ENCODE results near the gene PLA2G4B. TPM values are rescaled to one million over a fixed set of nuclear protein-coding genes. Genes with fewer than 3 reads are reported as not detected.

Gene PLA2G4B
- polyA plus RNA-seq, 3 donors: 6.3 to 9.6 (median 7.3) TPM

DNA sequence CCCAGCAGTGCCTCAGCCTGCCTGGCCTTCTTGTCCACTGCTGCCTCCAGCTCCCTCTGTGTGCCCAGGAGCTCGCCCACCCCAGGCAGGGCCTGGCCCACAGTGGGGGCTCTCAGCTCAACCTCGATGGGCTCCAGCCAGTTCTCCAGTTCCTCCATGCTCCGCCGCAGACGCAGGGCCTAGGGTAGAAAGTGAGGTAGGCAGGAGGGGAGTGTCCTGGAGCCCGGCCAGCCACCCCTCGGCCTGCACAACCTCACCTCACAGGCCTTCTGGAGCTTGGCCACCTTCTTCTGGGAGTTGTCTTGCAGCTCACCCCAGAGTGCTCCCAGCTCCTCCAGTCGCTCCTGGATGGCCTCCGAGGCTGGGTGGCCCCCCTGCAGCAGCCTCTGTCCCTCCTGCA is 18.7 kb downstream of the PLA2G4B start:
- WGBS, 3 donors: 87 to 95% (median 88%) methylated on average over 9 of the region's 9 CpGs
- H3K27ac ChIP-seq (ENCODE audit: low read depth, low read length): no peak overlapping the region

DNA sequence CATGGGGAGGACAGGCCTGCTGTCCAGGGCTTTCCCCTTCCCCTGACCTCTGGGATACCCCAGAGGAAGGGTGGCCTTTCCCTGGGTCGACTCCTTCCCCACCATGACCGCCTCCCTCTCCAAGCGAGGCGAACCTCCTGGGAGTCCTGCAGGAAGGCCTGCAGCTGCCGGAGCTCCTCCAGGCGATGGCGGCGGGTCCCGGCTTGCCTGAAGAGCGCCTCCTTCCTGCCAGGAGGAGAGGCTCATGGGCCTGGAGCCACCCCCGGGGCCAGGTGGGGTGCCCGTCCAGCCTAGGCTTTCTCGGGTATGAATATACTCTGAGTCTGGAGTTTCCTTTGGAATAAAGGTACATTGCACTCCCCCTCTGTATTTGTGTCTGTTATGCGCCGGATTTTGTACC is 20.1 kb downstream of the PLA2G4B start:
- no peak overlapping the region for H3K27ac ChIP-seq (ENCODE audit: low read depth, low read length)
- 85 to 88% (median 87%) methylated on average over 10 to 15 of the region's 15 CpGs for WGBS, 3 donors

DNA sequence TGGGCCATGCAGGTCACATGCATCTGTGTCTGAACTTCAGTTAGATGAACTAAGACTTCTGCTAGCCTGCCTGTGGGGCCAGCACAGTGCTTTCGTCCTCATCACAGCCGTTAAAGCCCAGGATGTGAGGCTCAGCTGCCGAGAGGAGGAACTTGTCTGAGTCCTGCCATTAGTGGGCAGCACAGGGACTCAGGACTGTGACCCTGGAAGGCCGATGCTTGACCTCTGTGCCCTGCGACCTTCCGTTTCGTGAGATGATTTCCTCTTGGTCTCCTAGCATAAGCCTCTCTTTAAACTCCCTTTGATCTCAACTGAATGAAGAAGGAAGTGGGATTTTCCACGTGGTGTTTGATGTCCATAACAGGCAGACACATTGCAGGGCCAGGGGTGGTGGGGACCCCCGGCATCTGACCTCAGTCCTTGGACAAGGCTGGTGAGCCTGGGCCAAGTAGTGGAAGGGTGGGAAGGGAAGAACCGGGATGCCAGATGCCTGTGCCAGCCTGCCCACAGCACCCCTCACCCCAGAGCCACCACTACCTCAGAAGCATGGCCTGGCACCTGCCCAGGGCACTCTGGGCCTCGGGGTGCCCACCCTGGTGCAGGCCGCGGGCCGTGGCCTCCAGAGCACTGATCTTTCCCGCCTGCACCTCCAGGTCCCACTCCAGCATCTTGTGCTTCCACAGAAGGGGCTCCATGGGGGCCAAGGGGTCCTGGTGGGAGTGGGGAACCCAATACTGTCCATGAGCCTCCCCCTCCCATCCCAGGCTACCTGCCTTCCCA is 21.6 kb downstream of the PLA2G4B start:
- H3K27ac ChIP-seq (ENCODE audit: low read depth, low read length): no peak overlapping the region
- WGBS, 3 donors: 56 to 68% (median 58%) methylated on average over 13 to 15 of the region's 15 CpGs

DNA sequence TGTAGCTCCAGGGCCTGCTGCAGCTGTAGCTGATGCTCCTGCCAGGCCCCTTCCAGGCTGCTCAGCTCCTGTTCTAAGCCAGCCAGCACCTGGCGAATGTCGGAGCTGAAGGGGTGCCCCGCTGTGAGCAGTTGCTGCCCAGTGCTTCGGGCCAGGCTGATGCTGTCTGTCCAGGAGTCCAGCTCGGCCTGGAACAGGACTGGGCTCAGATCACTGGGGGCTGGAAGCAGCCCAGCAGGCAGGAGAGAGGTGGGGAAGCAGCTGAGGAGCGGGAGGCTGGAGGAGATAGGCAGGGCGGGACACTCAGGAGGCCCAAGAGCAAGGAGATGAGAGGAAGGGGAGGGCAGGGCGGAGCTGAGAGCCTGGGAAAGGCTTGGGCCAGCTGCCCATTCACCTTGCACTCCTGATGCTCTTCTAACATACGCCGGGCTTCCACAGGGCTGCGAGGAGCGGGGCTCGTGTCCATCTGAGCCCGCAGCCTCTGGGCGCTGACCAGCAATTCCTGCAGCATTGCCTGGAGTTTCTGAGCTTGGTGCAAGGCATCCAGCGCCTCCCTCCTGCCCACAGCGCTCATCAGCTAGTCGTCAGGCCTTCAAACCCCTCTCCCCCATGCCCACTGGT is 23.2 kb downstream of the PLA2G4B start:
- no peak overlapping the region for H3K27ac ChIP-seq (ENCODE audit: low read depth, low read length)
- WGBS, 3 donors: 90 to 93% (median 93%) methylated on average over 18 of the region's 18 CpGs

DNA sequence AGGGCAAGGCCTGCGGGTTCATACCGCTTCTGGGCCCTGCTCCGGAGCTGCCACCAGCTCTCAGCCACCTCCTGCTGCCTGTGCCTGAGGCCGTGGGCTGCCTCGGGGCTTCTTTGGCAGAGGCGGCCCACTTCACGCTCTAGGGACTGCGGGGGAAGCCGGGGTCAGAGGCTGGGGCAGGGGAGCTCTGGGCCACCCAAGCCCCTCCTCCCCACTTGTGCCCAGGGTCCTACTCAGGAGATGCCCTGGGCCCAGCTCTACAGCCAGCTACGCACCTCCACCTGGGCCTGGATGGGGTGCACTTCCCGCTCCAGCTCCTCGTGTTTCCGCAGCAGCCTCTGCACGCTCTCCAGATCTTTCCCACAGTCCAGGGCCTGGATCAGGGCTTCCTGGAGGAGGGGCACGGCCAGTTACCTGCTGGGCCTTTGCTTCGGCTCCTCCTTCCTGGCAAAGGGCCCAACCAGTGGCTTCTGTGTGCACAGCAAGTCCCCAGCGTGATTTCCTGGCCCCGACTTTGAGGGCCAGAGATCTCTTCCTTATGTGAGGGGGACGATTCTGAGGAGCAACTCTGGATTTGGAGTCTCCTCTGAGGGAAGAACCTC is 24.0 kb downstream of the PLA2G4B start:
- H3K27ac ChIP-seq (ENCODE audit: low read depth, low read length): no peak overlapping the region
- 68 to 80% (median 75%) methylated on average over 13 to 19 of the region's 19 CpGs for WGBS, 3 donors

DNA sequence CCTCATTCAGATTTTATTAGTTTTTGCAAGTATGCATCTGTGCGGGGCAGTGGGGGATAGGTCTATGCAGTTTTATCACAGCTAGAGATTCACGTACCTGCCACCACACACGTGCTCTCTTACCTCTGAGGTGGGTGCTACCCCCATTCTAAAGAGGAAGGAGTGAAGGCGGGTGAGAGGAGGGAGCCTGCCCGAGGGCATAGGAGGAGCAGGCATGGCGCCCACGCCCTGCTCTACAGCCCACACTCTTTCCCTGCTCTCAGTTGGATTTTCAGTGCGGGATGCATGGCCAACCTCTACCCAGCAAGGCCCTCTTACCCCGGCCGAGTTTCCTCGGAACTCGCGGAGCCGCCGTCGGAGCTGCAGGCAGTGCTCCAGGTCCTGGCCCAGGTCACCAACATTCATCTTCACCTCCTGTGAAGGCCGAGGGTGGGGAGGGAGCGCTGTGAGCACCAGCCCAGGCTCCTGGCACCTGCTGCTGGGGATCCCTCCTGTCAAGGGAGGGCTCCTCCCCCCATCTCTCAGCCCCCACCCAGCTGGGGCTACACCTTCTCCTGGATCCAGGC is 26.9 kb downstream of the PLA2G4B start:
- no peak overlapping the region for H3K27ac ChIP-seq (ENCODE audit: low read depth, low read length)
- WGBS, 3 donors: 80 to 89% (median 84%) methylated on average over 18 of the region's 18 CpGs

DNA sequence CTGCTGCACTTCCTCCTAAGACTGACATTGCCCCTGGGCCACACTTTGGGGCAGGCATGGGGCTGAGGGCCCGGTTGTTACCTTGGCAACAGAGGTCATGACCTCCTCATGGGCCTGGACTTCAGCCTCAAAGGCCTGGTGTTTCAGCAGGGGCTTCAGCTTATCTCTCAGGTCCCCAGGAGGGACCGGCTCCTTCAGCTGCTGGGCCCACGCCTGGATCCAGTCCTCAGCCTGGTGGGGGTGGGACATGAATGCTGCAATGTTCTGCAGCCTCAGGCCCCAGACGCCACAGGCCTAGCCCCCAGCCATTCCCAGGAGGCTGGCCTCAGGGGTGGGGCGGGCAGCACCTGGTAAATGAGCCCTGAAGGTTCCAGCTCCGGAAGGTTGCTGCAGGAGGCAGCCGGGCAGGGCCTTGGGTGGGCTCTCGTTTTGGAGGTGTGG is 27.6 kb downstream of the PLA2G4B start:
- WGBS, 3 donors: 83 to 85% (median 84%) methylated on average over 7 to 8 of the region's 8 CpGs
- no peak overlapping the region for H3K27ac ChIP-seq (ENCODE audit: low read depth, low read length)

DNA sequence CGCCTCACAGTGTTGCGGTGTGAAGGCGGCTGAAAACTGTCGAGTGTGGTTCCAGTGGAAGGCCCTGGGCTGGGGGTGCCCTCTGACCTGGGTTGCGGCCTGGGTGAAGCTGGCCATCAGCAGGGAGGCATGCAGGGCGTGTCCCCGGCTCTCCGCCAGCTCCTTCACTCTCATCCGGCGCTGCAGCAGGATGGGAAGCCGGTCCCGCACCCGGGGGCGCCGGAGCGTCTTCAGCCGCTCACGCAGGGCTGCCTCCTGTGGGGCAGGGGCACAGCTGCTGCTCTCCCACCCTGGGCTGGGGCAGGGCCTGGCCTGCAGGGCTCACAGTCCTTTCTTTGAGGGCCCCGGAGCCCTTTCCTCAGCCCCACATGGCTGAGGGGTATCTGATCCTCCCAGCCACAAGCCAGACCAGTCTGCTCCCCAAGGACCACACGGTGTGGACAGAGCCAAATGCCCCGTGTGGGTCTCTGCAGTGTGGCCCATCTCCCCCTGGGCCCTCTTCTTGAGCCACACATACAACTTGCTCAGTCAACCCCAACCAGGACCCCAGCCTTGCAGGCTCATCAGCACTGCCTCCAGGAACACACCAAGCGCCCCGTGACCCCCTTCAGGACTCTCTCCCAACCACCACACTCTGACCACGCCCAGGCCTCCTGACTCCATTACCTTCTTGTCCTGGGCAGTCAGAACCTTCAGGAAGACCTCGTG is 28.4 kb downstream of the PLA2G4B start:
- WGBS, 3 donors: 88 to 89% (median 89%) methylated on average over 24 to 25 of the region's 25 CpGs
- H3K27ac ChIP-seq (ENCODE audit: low read depth, low read length): no peak overlapping the region

DNA sequence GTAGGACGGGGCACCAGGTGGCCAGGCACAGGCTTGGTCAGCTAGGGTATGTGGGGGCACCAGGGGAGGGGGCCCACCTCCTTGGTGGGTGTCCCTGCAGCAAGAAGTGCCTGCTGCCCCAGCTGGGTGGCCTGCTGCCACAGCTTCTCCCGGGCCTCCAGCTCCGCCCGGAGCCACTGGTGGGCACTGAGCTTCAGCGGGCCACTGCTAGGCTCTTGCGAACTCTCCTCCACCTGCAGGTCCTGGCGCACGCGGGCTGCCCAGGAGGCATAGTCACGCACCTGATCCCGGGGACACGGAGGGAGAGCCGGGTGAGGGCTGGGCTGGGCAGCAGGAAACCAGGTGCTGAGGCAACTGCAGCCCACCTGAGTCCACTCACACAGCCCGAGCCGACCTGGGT is 29.7 kb downstream of the PLA2G4B start:
- no peak overlapping the region for H3K27ac ChIP-seq (ENCODE audit: low read depth, low read length)
- WGBS, 3 donors: 95 to 96% (median 95%) methylated on average over 15 of the region's 15 CpGs

DNA sequence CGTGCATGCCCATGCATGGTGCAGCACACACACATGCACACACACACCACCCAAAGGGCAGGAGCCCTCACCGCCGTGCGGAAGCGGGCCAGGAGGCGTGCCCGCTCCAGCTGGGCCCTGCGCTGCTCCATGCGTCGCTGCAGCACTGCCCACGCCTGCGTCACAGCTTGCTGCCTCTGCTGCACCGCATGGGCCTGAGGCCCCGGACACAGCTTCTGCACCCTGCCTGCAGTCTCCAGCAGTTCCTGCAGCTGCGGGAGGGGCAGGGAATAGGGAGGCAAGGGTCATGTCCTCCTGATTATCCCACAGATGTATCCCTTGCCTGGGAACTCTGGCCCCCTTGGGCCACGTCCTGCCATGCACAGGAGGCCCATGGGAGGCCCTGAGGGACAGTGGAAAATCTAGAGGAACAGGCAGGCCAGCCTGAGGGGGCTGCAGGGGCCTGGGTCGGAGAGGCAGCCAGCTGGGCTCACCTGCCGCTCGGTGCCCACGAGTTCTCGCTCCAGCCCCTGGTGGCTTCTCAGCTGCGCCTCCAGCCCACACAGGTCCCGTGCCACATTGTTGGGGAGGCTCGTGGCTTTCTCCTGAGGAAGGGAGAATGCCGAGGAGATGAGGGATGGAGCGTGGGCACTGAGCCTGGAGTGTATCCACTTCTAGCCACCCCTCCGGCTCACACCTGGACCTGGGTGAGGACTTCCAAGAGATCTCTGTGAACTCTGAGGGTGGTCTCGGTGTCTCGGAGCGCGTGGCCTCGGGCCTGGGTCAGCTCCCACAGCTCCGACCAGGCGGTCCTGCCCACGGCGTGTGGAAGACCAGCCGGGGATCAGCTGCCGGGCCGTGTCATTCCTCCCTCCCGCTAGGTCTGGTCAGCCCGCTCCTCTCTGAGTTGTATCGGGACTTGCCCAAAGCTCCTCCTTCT is 31.4 kb downstream of the PLA2G4B start:
- no peak overlapping the region for H3K27ac ChIP-seq (ENCODE audit: low read depth, low read length)
- whole genome bisulfite sequencing, 3 donors: 84 to 93% (median 86%) methylated on average over 42 of the region's 42 CpGs

DNA sequence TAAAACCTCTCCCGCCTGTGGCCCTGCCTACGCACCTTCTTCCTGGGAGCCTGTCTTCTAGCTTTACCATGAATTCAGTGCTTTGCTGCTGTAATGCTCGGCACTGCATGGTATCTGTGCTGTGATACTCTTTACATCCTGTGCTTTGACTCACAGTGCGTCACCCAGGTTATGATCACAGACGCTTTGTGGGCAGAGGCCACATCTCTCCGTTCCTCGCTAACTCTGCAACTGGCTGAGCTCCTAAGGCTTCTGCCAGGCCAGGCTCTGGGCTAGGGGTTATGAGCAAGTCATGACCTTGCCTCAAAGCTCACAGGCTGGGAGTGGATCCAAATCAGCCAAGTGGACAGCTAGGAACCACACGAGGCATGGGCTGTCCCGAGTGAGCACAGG is 32.0 kb downstream of the PLA2G4B start:
- no peak overlapping the region for H3K27ac ChIP-seq (ENCODE audit: low read depth, low read length)
- 69 to 74% (median 74%) methylated on average over 9 of the region's 9 CpGs for WGBS, 3 donors

DNA sequence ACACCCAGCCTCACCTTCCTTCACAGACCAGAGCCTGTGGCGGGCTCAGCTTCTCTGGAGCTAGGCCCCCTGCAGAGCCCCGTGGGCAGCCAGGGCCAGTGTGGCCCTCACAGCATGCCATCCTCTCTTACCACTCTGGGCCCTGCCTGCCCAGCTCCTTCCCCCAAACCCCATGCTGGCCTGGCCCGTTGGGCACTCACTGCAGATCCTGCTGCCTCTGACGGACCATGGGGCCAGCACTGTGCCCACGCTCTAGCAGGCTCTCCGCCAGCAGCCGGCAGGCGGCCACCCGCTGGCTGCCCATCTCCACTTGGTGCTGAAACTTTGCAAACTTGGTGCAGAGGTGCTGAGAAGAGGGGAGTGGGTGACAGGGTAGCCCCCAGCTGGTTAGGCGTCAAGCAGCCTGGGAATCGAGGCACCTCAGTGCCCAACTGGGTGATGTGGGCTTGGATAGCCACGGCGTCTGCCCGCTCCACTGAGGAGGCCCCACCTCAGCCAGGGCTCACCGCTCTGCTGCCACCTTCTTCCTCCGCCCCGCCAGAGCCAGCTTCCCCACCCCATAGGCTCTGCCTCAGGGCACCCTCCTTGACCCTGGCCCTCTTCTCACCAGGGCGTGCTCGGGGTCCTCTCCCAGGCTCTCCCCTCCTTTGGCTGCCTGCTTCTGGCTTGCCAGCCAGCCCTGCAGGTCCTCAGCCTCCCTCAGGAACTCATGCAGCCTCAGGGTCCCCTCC is 32.7 kb downstream of the PLA2G4B start:
- H3K27ac ChIP-seq (ENCODE audit: low read depth, low read length): no peak overlapping the region
- WGBS, 3 donors: 91 to 96% (median 93%) methylated on average over 16 to 19 of the region's 19 CpGs

DNA sequence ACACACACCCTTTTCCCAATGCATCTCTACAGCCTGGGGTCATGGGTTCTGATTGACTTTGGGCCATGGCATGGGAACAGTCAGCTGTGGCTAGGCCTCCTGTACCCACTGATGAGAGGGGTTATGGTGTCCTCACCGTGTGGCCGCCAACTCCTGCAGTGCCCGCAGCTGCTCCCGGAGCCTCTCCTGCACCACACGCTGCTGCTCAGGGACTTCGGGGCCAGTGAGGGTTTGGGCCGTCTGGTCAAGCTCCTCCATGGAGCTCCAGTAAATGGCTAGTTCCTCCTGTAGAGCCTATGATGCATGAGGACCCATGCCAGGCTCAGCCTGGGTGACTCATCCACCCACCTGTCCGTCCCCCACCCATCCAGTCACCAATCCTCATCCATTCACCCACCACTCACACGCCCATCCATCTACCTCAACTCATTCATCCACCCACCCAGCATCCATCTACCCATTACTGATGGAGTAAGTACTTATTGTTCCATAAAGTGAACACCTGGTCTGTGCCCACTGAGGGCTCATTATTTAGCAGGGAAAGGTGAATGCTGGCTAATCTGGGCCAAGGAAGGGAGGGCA is 33.6 kb downstream of the PLA2G4B start:
- no peak overlapping the region for H3K27ac ChIP-seq (ENCODE audit: low read depth, low read length)
- WGBS, 3 donors: 94 to 99% (median 94%) methylated on average over 9 of the region's 9 CpGs

DNA sequence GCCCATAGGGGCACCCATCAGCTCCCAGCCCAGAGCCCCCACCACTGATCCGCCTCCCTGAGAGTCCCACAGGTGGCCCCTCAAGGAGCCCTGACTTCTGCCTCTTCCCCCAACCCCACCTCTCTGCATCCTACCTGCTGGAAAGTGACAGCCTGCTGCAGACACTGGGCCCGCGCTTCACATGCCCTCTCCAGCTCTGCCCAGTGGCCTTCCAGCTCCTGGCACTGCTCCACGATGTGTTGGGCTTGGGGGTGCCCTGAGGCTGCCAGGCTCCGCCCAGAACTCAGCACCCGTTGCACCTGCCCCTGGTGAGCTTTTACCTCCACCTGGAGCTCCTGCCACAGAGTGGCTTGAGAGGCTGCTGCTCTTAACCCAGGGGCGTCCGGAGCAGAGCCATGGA is 35.1 kb downstream of the PLA2G4B start:
- no peak overlapping the region for H3K27ac ChIP-seq (ENCODE audit: low read depth, low read length)
- WGBS, 3 donors: 84 to 93% (median 91%) methylated on average over 8 of the region's 8 CpGs

DNA sequence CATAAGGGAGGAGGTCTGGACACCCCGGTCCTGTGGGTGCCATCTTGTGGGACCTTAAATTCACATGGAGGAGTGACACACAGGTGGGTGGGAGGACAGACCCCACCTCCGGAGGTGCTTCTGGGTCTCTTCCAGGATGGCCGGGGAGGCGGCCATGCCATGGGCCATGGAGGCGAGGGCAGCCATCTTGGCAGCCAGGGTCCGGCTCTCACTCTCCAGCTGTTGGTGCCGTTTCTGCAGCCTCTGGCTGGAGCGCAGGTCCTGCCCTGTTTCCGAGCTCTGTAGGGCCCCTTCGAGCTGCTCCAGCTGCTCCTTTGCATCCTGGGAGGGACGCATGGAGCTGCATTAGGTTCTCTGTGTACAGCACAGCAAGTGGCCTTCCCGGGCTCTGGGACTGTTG is 36.1 kb downstream of the PLA2G4B start:
- WGBS, 3 donors: 90 to 96% (median 95%) methylated on average over 10 to 12 of the region's 12 CpGs

DNA sequence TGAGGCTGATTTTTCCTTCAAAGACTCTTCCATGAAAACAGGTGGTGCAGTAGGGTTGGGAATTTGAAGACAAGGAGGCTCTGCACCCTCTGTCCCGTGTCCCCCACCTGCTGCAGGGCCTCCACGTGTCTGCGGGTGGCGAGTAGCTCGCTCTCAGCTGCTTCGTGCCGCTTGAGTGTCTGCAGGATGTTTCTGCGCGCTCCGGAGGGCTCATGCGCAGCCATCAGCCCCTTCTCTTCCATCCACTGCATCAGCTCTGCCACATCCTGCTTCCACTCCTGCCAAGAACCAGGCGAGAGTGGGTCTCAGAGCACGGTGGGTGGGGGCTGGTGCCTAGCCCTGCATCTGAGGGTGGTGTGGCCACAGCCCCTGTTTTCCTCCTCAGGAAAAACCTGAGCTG is 37.4 kb downstream of the PLA2G4B start:
- WGBS, 3 donors: 83 to 87% (median 83%) methylated on average over 13 of the region's 13 CpGs

More for the DNA sequence above, 36.1 kb downstream of the PLA2G4B start:
- no peak overlapping the region for H3K27ac ChIP-seq (ENCODE audit: low read depth, low read length)

DNA sequence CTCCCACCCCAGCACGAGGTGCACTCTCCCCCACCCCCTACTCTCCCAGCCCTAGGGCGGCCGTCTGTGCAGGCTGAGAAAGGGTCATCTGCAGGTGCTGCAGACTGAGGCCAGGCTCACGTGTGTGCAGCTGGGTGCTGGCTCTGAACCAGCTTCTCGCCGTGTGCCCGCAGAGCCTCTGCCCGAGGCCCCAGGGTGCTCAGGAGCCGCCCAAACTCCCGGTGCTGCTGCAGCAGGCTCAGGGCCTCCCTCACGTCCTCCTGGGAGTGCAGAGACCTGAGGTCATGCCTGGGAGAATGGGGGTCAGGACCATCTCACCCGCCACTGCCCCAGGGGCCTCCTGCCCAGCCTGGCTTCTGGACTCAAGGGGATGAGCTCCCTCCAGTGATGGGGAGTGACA is 38.0 kb downstream of the PLA2G4B start:
- H3K27ac ChIP-seq (ENCODE audit: low read depth, low read length): no peak overlapping the region
- WGBS, 3 donors: 49 to 74% (median 69%) methylated on average over 10 to 12 of the region's 12 CpGs

More for the DNA sequence above, 37.4 kb downstream of the PLA2G4B start:
- H3K27ac ChIP-seq (ENCODE audit: low read depth, low read length): no peak overlapping the region

Measured in adipose tissue (tissue), 3 donors.